Adrenal gland (tissue), 12 donors: ENCODE measurements around the gene MFSD11. TPM values are rescaled to one million over a fixed set of nuclear protein-coding genes. Genes with fewer than 3 reads are reported as not detected.

Experiments used
- DNase-seq, 7 donors: peaks; one replicate each; pipeline ENCODE4 v3.0.0-alpha.2; 2019 to 2020
- H3K27ac ChIP-seq, 5 donors: fragments of 200-600 bp; sonication (generic) in 4 of 5; 1 replicate in 3 of 5; 2 replicates in 2 of 5; pipeline versions ENCODE4 v1.5.1 to v1.8.0; 2016 to 2020; ENCODE audit warnings: mild to moderate bottlenecking in 1 of 5
- H3K27me3 ChIP-seq: fragments of 200-600 bp; 2 replicates; pipeline ENCODE4 v1.8.0; 2021
- H3K36me3 ChIP-seq, 2 donors: fragments of 200-600 bp; replicated peaks in 1 of 2; 1 replicate in 1 of 2; 2 replicates in 1 of 2; pipeline versions ENCODE4 v1.5.1 to v1.8.0; 2018 to 2022
- H3K4me1 ChIP-seq, 2 donors: fragments of 200-600 bp; replicated peaks in 1 of 2; 1 replicate in 1 of 2; 2 replicates in 1 of 2; pipeline versions ENCODE4 v1.5.1 to v1.8.0; 2018 to 2021
- H3K4me3 ChIP-seq, 4 donors: fragments of 200-600 bp; sonication (generic) in 3 of 4; one replicate each; pipeline ENCODE4 v1.5.1; 2016 to 2018
- H3K9me3 ChIP-seq, 3 donors: fragments of 200-600 bp; sonication (generic) in 1 of 3; replicated peaks in 1 of 3; 1 replicate in 2 of 3; 2 replicates in 1 of 3; pipeline versions ENCODE4 v1.5.1 to v1.8.0; 2016 to 2021
- POLR2A ChIP-seq, 2 donors: fragments of 450-650 bp; IDR thresholded peaks; one replicate each; pipeline ENCODE4 v1.6.1; 2017; ENCODE audit warnings: antibody characterized with exemption in 2 of 2, mild to moderate bottlenecking in 2 of 2, moderate library complexity in 1 of 2
- WGBS, 4 donors: extraction: QIAGEN DNeasy Blood & Tissue Kit in 2 of 4; methylation state at CpG; one replicate each; pipeline versions ENCODE4 v1.1.5 to v1.1.7; 2013 to 2017; 5-methylcytosine and 5-hydroxymethylcytosine counted together
- intact Hi-C, 2 donors: fragments of 100-400 bp; cut with DNase I; formaldehyde crosslinking; loops; one replicate each; pipeline versions ENCODE4 v1.14.1 to v1.15.0; 2022 to 2023
- polyA plus RNA-seq, 3 donors: library from polyadenylated mRNA; stranded (reverse); fragments of 200-250 nt in 2 of 3; fragments of 350-450 nt in 1 of 3; fragmentation: Illumina TruSeq in 1 of 3; extraction: RNeasy Lipid Tissue Mini Kit (QIAGEN cat#74804) in 1 of 3; gene quantifications; one replicate each; pipeline ENCODE4 v1.2.3, GENCODE V29; 2013 to 2014
- total RNA-seq, 9 donors: library from RNA; depleted of rRNA in 4 of 9; stranded (reverse); fragments of >200 nt in 4 of 9; fragments of 120-200 nt in 1 of 9; fragmentation: NEBNext Ultra II Directional in 1 of 9; extraction: Animal tissue kit (Norgen Biotek cat#: 25700) in 1 of 9; gene quantifications; one replicate each; pipeline versions ENCODE4 v1.1.0 to v1.2.4, GENCODE V29; 2013 to 2023
- TF ChIP-seq, protein P1 (sequence below), 6 experiments: fragments of 450-650 bp in 4 of 6; fragments of 200-600 bp in 2 of 6; sonication (generic) in 1 of 6; IDR thresholded peaks; 1 replicate in 5 of 6; 2 replicates in 1 of 6; pipeline versions ENCODE4 v1.5.1 to v1.8.0; 2016 to 2021; ENCODE audit warnings: antibody characterized with exemption in 6 of 6, mild to moderate bottlenecking in 2 of 6, moderate library complexity in 1 of 6
- donor health status: healthy with polysubstance abuse.
- donor health status: Bipolar disorder and iron deficiency.
- donor health status: DM: yes; HTN: yes; CAD: no.
- donor health status: DM: no; HTN: no; CAD: no.
- donor health status: DM: no; HTN: no; CAD: no.
- donor health status: DM: yes; HTN: yes; CAD: no.

MFSD11 gene
- total and polyA plus RNA-seq, 12 donors = 9.4 to 50.0 (median 29.9) TPM

DNA sequence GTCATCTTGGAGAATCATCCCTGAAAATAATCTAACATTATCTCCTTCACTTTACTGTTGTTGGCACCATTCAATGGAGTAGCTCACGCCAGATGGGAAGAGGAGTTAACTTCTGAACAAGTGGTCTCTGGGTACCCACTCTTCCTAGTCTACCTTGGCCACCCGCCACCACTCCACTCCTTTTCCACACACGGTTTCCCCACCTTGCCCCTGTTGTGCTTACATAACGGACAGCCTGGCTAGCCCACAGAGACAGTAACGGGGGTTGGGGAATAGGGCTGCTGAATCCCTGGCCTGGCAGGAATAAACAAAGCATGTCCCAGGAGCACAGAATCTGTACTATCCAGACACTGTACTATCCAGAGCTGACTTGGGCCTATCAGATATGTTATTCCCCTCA lies 23.6 kb upstream of the MFSD11 start:
- peak overlapping the region in 2 of 5 donors; percentile 28 to 80 for H3K27ac ChIP-seq
- DNase-seq = peak in 1 of 7 donors; percentile 17
- WGBS, 4 donors = 71 to 79% (median 75%) methylated on average over 5 of the region's 5 CpGs
- no peaks in the 10 kb centered on the region for H3K27me3 ChIP-seq
- TF ChIP-seq, protein P1, sequence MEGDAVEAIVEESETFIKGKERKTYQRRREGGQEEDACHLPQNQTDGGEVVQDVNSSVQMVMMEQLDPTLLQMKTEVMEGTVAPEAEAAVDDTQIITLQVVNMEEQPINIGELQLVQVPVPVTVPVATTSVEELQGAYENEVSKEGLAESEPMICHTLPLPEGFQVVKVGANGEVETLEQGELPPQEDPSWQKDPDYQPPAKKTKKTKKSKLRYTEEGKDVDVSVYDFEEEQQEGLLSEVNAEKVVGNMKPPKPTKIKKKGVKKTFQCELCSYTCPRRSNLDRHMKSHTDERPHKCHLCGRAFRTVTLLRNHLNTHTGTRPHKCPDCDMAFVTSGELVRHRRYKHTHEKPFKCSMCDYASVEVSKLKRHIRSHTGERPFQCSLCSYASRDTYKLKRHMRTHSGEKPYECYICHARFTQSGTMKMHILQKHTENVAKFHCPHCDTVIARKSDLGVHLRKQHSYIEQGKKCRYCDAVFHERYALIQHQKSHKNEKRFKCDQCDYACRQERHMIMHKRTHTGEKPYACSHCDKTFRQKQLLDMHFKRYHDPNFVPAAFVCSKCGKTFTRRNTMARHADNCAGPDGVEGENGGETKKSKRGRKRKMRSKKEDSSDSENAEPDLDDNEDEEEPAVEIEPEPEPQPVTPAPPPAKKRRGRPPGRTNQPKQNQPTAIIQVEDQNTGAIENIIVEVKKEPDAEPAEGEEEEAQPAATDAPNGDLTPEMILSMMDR (IDR thresholded peaks at IDR 0.05) = no peak
- TF ChIP-seq POLR2A (IDR thresholded peaks at IDR 0.05) = no peak
- H3K36me3 ChIP-seq = peaks cover 0 to 61% of the 10 kb centered on the region in 2 donors
- peaks cover 17 to 46% of the 10 kb centered on the region in 2 donors for H3K4me1 ChIP-seq
- intact Hi-C loops = loop anchor here (10.0 kb wide), 2 partner anchors 150 to 160 kb away; a partner anchor contains a TSS
- no peak overlapping the region for H3K4me3 ChIP-seq
- no peaks in the 10 kb centered on the region for H3K9me3 ChIP-seq

DNA sequence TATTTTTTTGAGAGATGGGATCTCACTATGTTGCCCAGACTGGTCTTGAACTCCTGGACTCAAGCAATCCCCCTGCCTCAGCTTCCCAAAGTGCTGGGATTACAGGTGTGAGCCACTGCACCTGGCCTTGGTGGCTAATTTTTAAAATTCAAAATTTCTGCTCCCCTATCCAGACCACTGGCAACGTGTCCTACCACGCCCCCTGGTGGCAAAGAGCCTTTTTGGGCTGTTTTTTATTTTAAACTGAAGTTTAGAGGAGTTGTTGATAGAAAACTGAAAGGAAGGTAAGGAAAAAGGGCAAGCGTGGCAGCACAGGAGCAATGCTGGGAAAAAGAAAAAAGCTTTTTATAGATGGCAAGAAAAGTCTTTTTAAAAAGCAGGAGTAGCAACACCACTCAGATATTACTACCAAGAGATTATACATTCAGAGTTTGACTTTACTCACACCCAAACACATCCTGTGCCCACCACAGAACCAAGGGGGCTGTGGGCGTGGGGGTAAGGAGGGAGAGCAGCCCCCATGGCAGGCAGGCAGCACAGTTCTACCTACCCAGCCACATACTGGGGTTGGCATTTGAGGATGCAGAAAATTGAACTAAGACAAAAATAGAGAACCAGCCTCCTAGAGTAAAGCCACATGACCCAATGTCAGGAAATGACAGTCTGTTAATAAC lies 23.0 kb upstream of the MFSD11 start:
- peak; percentile 71 to 91 (median 84) for DNase-seq
- 15 to 23% (median 22%) methylated on average over 4 of the region's 4 CpGs for WGBS, 4 donors
- intact Hi-C loops = loop anchor here (5.0 to 10.0 kb wide), 3 partner anchors 38 to 160 kb away; a partner anchor contains a TSS
- Histone ChIP-seq H3K27me3 (no peaks in the 10 kb centered on the region), H3K27ac (peak overlapping the region in 3 of 5 donors; percentile 28 to 80 (median 77)), H3K4me3 (no peak overlapping the region), H3K9me3 (no peaks in the 10 kb centered on the region), H3K4me1 (peaks cover 13 to 43% of the 10 kb centered on the region in 2 donors), H3K36me3 (peaks cover 0 to 68% of the 10 kb centered on the region in 2 donors)
- TF ChIP-seq, protein P1 (IDR thresholded peaks at IDR 0.05) = peak; percentile 75 to 85 (median 81)
- TF ChIP-seq POLR2A (IDR thresholded peaks at IDR 0.05) = no peak

DNA sequence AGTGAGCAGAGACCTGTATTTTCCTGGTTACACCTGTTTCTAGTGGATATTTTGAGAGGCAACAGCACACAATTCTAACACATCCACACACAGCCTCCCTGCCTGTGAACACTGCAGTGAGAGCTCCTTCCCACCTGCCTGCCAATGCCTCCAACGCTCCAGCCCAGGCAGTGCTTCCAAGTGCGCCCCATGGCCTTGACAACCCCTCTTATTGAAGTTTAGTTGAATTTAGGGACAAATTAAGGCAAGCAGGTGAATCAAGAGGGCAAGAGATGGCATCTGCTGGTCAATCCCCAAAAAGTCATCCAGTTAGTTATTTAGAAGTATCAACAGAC lies 22.5 kb upstream of the MFSD11 start:
- Histone ChIP-seq H3K4me1 (peaks cover 13 to 48% of the 10 kb centered on the region in 2 donors), H3K36me3 (peaks cover 0 to 73% of the 10 kb centered on the region in 2 donors), H3K9me3 (no peaks in the 10 kb centered on the region), H3K27ac (peak overlapping the region in 2 of 5 donors; percentile 77 to 80), H3K27me3 (no peaks in the 10 kb centered on the region), H3K4me3 (no peak overlapping the region)
- TF ChIP-seq, protein P1 (IDR thresholded peaks at IDR 0.05) = no peak
- no peak for TF ChIP-seq POLR2A (IDR thresholded peaks at IDR 0.05)
- WGBS, 4 donors = 66 to 79% (median 68%) methylated on average over 2 of the region's 2 CpGs
- intact Hi-C loops = loop anchor here (5.0 to 10.0 kb wide), 3 partner anchors 38 to 161 kb away; a partner anchor contains a TSS
- DNase-seq = peak in 1 of 7 donors; percentile 20

DNA sequence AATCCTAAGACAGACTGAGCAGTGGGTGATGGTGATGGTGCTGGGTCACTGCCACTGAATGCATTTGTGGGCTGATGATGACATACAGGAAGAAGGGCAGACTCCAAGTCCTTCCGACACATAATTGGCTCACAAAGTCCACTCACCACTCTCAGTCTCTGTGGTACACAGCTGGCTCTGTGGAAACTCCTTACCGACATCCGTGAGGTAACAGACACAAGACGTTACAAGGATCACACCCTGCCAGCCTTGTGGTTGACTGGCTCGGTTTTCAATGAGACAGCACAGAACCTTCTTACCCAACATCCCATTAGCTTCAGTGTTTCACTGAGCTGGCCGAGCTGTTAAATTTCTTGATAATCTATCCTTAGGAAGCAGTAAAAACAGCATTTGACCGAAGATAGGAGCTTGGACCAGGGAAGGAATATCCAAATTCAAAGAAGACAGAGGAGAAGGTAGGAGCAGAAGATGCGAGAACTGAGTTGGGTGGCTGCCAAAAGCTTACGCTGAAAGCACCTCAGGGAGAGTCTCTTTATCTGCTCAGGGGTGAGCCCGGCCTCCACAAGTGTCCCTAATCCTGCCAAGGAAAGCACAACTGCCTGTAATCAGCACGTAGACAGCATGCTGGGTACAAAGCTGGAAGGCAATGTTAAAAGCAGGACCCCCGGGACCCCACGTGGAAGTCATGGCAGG lies 21.6 kb upstream of the MFSD11 start:
- H3K4me1 ChIP-seq = peaks cover 13 to 52% of the 10 kb centered on the region in 2 donors
- 47 to 62% (median 52%) methylated on average over 13 of the region's 13 CpGs for WGBS, 4 donors

More for the DNA sequence above, 21.6 kb upstream of the MFSD11 start:
- TF ChIP-seq POLR2A (IDR thresholded peaks at IDR 0.05) = no peak
- TF ChIP-seq, protein P1 (IDR thresholded peaks at IDR 0.05) = no peak
- H3K36me3 ChIP-seq = peaks cover 0 to 81% of the 10 kb centered on the region in 2 donors
- intact Hi-C loops = loop anchor here (5.0 to 10.0 kb wide), 3 partner anchors 39 to 161 kb away; a partner anchor contains a TSS
- no peaks in the 10 kb centered on the region for H3K9me3 ChIP-seq
- DNase-seq = peak in 4 of 7 donors; percentile 55 to 79 (median 67)
- peak overlapping the region in 2 of 5 donors; percentile 77 to 80 for H3K27ac ChIP-seq
- no peaks in the 10 kb centered on the region for H3K27me3 ChIP-seq
- no peak overlapping the region for H3K4me3 ChIP-seq
